ENCODE results near the gene RBM34. TPM values are rescaled to one million over a fixed set of nuclear protein-coding genes. Genes with fewer than 3 reads are reported as not detected.

The RBM34 gene
- total and polyA plus RNA-seq, 2 donors (not counting 3 experiments of a cell fraction or from before 2014, with no cell fraction given), result 16.1 to 80.7 TPM

GRCh38 chr1:235102259-235102582, 58.8 kb downstream of the RBM34 start:
- Histone ChIP-seq H3K36me3 (ENCODE audit: control insufficient read depth in 2 of 2, extremely low read depth in 1 of 2, insufficient read depth in 2 of 2, low read length in 2 of 2) (no peaks in the 10 kb centered on the region), H3K4me2 (ENCODE audit: insufficient read depth, low read length) (no peak overlapping the region), H2AFZ (ENCODE audit: low read depth, low read length) (no peak overlapping the region), H3K9ac (replicated peaks; ENCODE audit: extremely low read depth, insufficient read depth, low read length) (no peak overlapping the region), H3K9me1 (replicated peaks; ENCODE audit: control insufficient read depth, extremely low read depth, insufficient read depth, low read length) (no peaks in the 10 kb centered on the region), H4K20me1 (replicated peaks; ENCODE audit: control insufficient read depth, extremely low read depth, insufficient read depth, low read length) (no peaks in the 10 kb centered on the region), H3K4me1 (ENCODE audit: control insufficient read depth, extremely low read depth, insufficient read depth, low read length) (peaks cover 3% of the 10 kb centered on the region), H3K4me3 (replicated peaks in 1 of 3; ENCODE audit: insufficient read depth in 1 of 3, low read depth in 1 of 3, low read length in 3 of 3) (no peak overlapping the region), H3K79me2 (ENCODE audit: control insufficient read depth, insufficient read depth, low read length) (no peaks in the 10 kb centered on the region), H3K27ac (ENCODE audit: insufficient read depth, low read depth, low read length) (no peak overlapping the region), H3K9me3 (replicated peaks; ENCODE audit: control insufficient read depth, insufficient read depth, low read length) (no peaks in the 10 kb centered on the region), H3K27me3 (ENCODE audit: control insufficient read depth in 2 of 2, insufficient read depth in 2 of 2, low read length in 2 of 2) (no peaks in the 10 kb centered on the region)
- ChIA-PET POLR2A (no interaction called here), CTCF (no interaction called here)
- DNase-seq (ENCODE audit: low read depth, low spot score) (no peak), FAIRE-seq (no peak)
- dilution Hi-C loops (cut with MboI; ENCODE audit: extremely low pct_ligation_motif_present, low sequenced_read_pairs), result no loop called here
- intact Hi-C loops (cut with micrococcal nuclease), result loop anchor here (5.0 kb wide), 1 partner anchor 400 kb away; the partner anchor contains the start of gene B3GALNT2
- BruUV-seq (replicated peaks), result no TSS peak
- TF ChIP-seq MAX (IDR thresholded peaks at IDR 0.05; ENCODE audit: insufficient read depth, insufficient read length) (no peak), CTCF (IDR thresholded peaks at IDR 0.05; ENCODE audit: extremely low read depth in 1 of 2, insufficient read depth in 1 of 2, low read depth in 1 of 2, low read length in 2 of 2) (no peak), FOS (IDR thresholded peaks at IDR 0.05; ENCODE audit: borderline replicate concordance, insufficient read depth, low read length) (no peak)

- H3K27me3 ChIP-seq (ENCODE audit: control insufficient read depth in 2 of 2, insufficient read depth in 2 of 2, low read length in 2 of 2), result no peaks in the 10 kb centered on the region
- H3K4me2 ChIP-seq (ENCODE audit: insufficient read depth, low read length), result no peak overlapping the region
- no TSS peak for BruUV-seq (replicated peaks)
- no peak for DNase-seq (ENCODE audit: low read depth, low spot score)
- intact Hi-C loops (cut with micrococcal nuclease), result loop anchor here (5.0 kb wide), 1 partner anchor 401 kb away; the partner anchor contains the start of gene B3GALNT2
- H3K9me3 ChIP-seq (replicated peaks; ENCODE audit: control insufficient read depth, insufficient read depth, low read length), result no peaks in the 10 kb centered on the region
- dilution Hi-C loops (cut with MboI; ENCODE audit: extremely low pct_ligation_motif_present, low sequenced_read_pairs), result no loop called here
- ChIA-PET CTCF (no interaction called here), POLR2A (no interaction called here)
- TF ChIP-seq EZH2 (IDR thresholded peaks at IDR 0.05; ENCODE audit: borderline replicate concordance, low read depth, low read length, severe bottlenecking) (no peak), POLR2A (IDR thresholded peaks at IDR 0.05; ENCODE audit: low read depth, low read length) (no peak), MYC (IDR thresholded peaks at IDR 0.05; ENCODE audit: low read depth, low read length) (no peak), FOS (IDR thresholded peaks at IDR 0.05; ENCODE audit: borderline replicate concordance, insufficient read depth, low read length) (no peak), POLR2AphosphoS5 (IDR thresholded peaks at IDR 0.05; ENCODE audit: insufficient read depth, low read depth, low read length) (no peak), CTCF (IDR thresholded peaks at IDR 0.05; ENCODE audit: extremely low read depth in 1 of 2, insufficient read depth in 1 of 2, low read depth in 1 of 2, low read length in 2 of 2) (no peak), GATA2 (IDR thresholded peaks at IDR 0.05; ENCODE audit: insufficient read depth, insufficient read length, low read depth, low read length) (no peak), JUN (IDR thresholded peaks at IDR 0.05; ENCODE audit: borderline replicate concordance, insufficient read depth, insufficient read length, low read depth) (no peak), MAX (IDR thresholded peaks at IDR 0.05; ENCODE audit: insufficient read depth, insufficient read length) (no peak)
- H3K36me3 ChIP-seq (ENCODE audit: control insufficient read depth in 2 of 2, extremely low read depth in 1 of 2, insufficient read depth in 2 of 2, low read length in 2 of 2), result no peaks in the 10 kb centered on the region
- H3K9me1 ChIP-seq (replicated peaks; ENCODE audit: control insufficient read depth, extremely low read depth, insufficient read depth, low read length), result no peaks in the 10 kb centered on the region
- FAIRE-seq, result no peak
- H3K9ac ChIP-seq (replicated peaks; ENCODE audit: extremely low read depth, insufficient read depth, low read length), result no peak overlapping the region
- peaks cover 3% of the 10 kb centered on the region for H3K4me1 ChIP-seq (ENCODE audit: control insufficient read depth, extremely low read depth, insufficient read depth, low read length)
- no peak overlapping the region for H3K27ac ChIP-seq (ENCODE audit: insufficient read depth, low read depth, low read length)
- no peaks in the 10 kb centered on the region for H4K20me1 ChIP-seq (replicated peaks; ENCODE audit: control insufficient read depth, extremely low read depth, insufficient read depth, low read length)
- H3K79me2 ChIP-seq (ENCODE audit: control insufficient read depth, insufficient read depth, low read length), result no peaks in the 10 kb centered on the region
- H3K4me3 ChIP-seq (replicated peaks in 1 of 3; ENCODE audit: insufficient read depth in 1 of 3, low read depth in 1 of 3, low read length in 3 of 3), result no peak overlapping the region
- no peak overlapping the region for H2AFZ ChIP-seq (ENCODE audit: low read depth, low read length)
Measured at GRCh38 chr1:235101558-235102258, 59.3 kb downstream of the RBM34 start.
